ENCODE results near the gene TMEM178A. TPM values are rescaled to one million over a fixed set of nuclear protein-coding genes. Genes with fewer than 3 reads are reported as not detected.

TMEM178A gene
- total and polyA plus RNA-seq, 2 of the 8 experiments (the other 6 are each of a cell fraction or from before 2014, with no cell fraction given): 11.2 to 14.9 TPM

DNA sequence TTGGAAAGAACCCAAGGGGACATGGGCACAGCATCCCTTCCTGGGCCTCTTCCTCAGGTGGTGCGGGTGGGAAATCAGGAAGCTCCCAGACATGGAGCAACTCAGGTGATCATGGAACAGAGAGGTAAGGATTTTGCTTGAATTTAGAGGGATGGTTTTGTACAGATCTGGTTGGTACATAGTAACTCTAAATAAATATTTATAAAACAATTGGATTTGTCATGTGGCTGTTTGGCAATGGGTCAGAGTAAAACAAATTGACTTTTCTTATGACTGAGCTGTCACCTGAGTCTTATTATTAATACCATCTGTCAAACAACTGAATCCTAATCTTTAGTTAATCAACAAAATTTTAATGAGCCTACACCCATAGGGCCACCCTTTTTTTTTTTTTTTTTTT, 19.4 kb upstream of the TMEM178A start:
- Histone ChIP-seq H3K18ac (ENCODE audit: extremely low read depth, low read length) (no peak overlapping the region), H3K23me2 (ENCODE audit: low read depth, low read length) (no peaks in the 10 kb centered on the region), H3K14ac (ENCODE audit: insufficient read length) (no peak overlapping the region), H3K4me3 (ENCODE audit: extremely low read depth in 1 of 4, insufficient read depth in 2 of 4, low read depth in 3 of 4, low read length in 4 of 4) (no peak overlapping the region), H3K4me2 (ENCODE audit: insufficient read depth in 1 of 2, low read depth in 2 of 2, low read length in 2 of 2) (no peak overlapping the region), H3K23ac (ENCODE audit: insufficient read length) (no peak overlapping the region), H2BK120ac (replicated peaks; ENCODE audit: low read depth, low read length) (no peak overlapping the region), H3K9ac (replicated peaks in 1 of 4; ENCODE audit: extremely low read depth in 1 of 4, low read depth in 3 of 4, low read length in 3 of 4) (no peak overlapping the region), H4K20me1 (replicated peaks in 1 of 2; ENCODE audit: control insufficient read depth in 1 of 2, insufficient read depth in 2 of 2, low read length in 2 of 2) (no peaks in the 10 kb centered on the region), H3K27ac (ENCODE audit: low read depth, low read length) (no peak overlapping the region), H2BK15ac (ENCODE audit: low read length) (no peak overlapping the region), H3K56ac (replicated peaks; ENCODE audit: insufficient read length, low read depth, low read length) (no peak overlapping the region), H3K9me3 (ENCODE audit: insufficient read depth in 2 of 2, low read depth in 1 of 2, low read length in 1 of 2) (no peaks in the 10 kb centered on the region), H3K27me3 (replicated peaks in 1 of 4; ENCODE audit: control insufficient read depth in 3 of 4, extremely low read depth in 1 of 4, insufficient read depth in 3 of 4, low read length in 3 of 4) (no peaks in the 10 kb centered on the region), H3K4ac (replicated peaks; ENCODE audit: insufficient read length, low read depth, low read length) (no peak overlapping the region), H3K79me1 (ENCODE audit: low read depth, low read length) (no peaks in the 10 kb centered on the region), H3K4me1 (replicated peaks in 1 of 4; ENCODE audit: control insufficient read depth in 3 of 4, insufficient read depth in 4 of 4, low read length in 3 of 4) (peaks cover 0 to 9% (median 5%) of the 10 kb centered on the region in 4 experiments; a peak in 3 of 7 replicates), H4K5ac (ENCODE audit: insufficient read length, low read depth, low read length) (no peak overlapping the region), H3K36me3 (ENCODE audit: control insufficient read depth in 2 of 4, insufficient read depth in 4 of 4, low read length in 3 of 4) (no peaks in the 10 kb centered on the region), H3K79me2 (ENCODE audit: control insufficient read depth in 1 of 2, insufficient read depth in 2 of 2, low read length in 2 of 2) (no peaks in the 10 kb centered on the region), H4K91ac (replicated peaks; ENCODE audit: insufficient read length, low read length) (no peak overlapping the region), H2AK5ac (ENCODE audit: low read depth, low read length) (no peak overlapping the region), H2AFZ (ENCODE audit: low read length) (no peak overlapping the region), H2BK12ac (ENCODE audit: low read depth, low read length) (no peak overlapping the region), H4K8ac (ENCODE audit: extremely low read depth, insufficient read depth, low read length) (no peak overlapping the region), H2BK20ac (ENCODE audit: low read length) (no peak overlapping the region), H2BK5ac (ENCODE audit: low read depth, low read length) (no peak overlapping the region)
- no peak for TF ChIP-seq BCL11A (IDR thresholded peaks at IDR 0.05; ENCODE audit: low read depth in 2 of 2, low read length in 2 of 2)
- no peak for TF ChIP-seq ASH2L (IDR thresholded peaks at IDR 0.05; ENCODE audit: low read length)
- no peak for TF ChIP-seq RBBP5 (IDR thresholded peaks at IDR 0.05; ENCODE audit: borderline replicate concordance, low read depth, low read length)
- TF ChIP-seq RAD21 (IDR thresholded peaks at IDR 0.05 in 1 of 2, conservative IDR thresholded peaks at IDR 0.05 in 1 of 2; ENCODE audit: low read depth in 2 of 2, low read length in 2 of 2): no peak
- TF ChIP-seq TAF1 (IDR thresholded peaks at IDR 0.05; ENCODE audit: low read depth, low read length): no peak
- TF ChIP-seq POLR2AphosphoS5 (IDR thresholded peaks at IDR 0.05; ENCODE audit: low read depth, low read length): no peak
- TF ChIP-seq SAP30 (IDR thresholded peaks at IDR 0.05; ENCODE audit: insufficient read depth, insufficient replicate concordance, low read length): no peak
- no peak for TF ChIP-seq JUN (IDR thresholded peaks at IDR 0.05; ENCODE audit: low read depth, low read length)
- TF ChIP-seq, protein P1, sequence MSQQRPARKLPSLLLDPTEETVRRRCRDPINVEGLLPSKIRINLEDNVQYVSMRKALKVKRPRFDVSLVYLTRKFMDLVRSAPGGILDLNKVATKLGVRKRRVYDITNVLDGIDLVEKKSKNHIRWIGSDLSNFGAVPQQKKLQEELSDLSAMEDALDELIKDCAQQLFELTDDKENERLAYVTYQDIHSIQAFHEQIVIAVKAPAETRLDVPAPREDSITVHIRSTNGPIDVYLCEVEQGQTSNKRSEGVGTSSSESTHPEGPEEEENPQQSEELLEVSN (IDR thresholded peaks at IDR 0.05): no peak
- WGBS, 2 experiments (ENCODE audit: extremely low coverage in 1 of 2, insufficient coverage in 1 of 2, insufficient read length in 1 of 2, insufficient replicate concordance in 2 of 2, low coverage in 1 of 2, low lambda C conversion rate in 2 of 2, missing lambda C conversion rate in 1 of 2): 93% methylated on average over 1 of the region's 1 CpG; no CpG with 5 or more reads in 1 of the 2 experiments
- CTCF ChIA-PET (ENCODE audit: partially characterized antibody): interaction anchor here (0.6 kb wide), 1 partner anchor 665 kb away, joined by 3 read pairs; no protein-coding TSS in a partner anchor
- DNase-seq (ENCODE audit: low read depth in 1 of 2, low spot score in 2 of 2): no peak
- no peak for FAIRE-seq
- POLR2A ChIA-PET (ENCODE audit: partially characterized antibody): no interaction called here

Data from H1 (cell line).